Measurements from ENCODE around the gene CPED1. TPM values are rescaled to one million over a fixed set of nuclear protein-coding genes. Genes with fewer than 3 reads are reported as not detected.

Gene CPED1
- total RNA-seq, 1 experiment from 2014 or later = 0.13 TPM

GRCh38 chr7:121202834-121203233 is 214.3 kb downstream of the CPED1 start:
- H3K27ac Mint-ChIP-seq = no peak overlapping the region

More at GRCh38 chr7:121202834-121203233, 214.3 kb downstream of the CPED1 start:
- Histone ChIP-seq H3K23me2 (ENCODE audit: insufficient read length, low read depth, low read length, poor library complexity, severe bottlenecking) (no peaks in the 10 kb centered on the region), H3K9ac (ENCODE audit: extremely low read depth, insufficient read length, low read length) (no peak overlapping the region), H3T11ph (ENCODE audit: low read length) (no peak overlapping the region), H4K5ac (ENCODE audit: insufficient read length, low read depth, low read length) (no peak overlapping the region), H3K27me3 (ENCODE audit: insufficient read depth, low read length) (no peaks in the 10 kb centered on the region), H2BK15ac (ENCODE audit: low read depth, low read length) (no peak overlapping the region), H3K9me3 (ENCODE audit: control insufficient read depth, low read depth, low read length) (no peaks in the 10 kb centered on the region), H4K91ac (ENCODE audit: insufficient read length, low read depth, low read length) (no peak overlapping the region), H4K20me1 (ENCODE audit: control insufficient read depth, insufficient read depth, insufficient read length) (no peaks in the 10 kb centered on the region), H2BK5ac (ENCODE audit: insufficient read length, low read length) (no peak overlapping the region), H3K4ac (ENCODE audit: low read depth, low read length) (no peak overlapping the region), H3K4me1 (ENCODE audit: insufficient read depth, low read length) (no peaks in the 10 kb centered on the region), H3K56ac (ENCODE audit: insufficient read length, low read depth, low read length) (no peak overlapping the region), H3K18ac (ENCODE audit: insufficient read length, low read depth, low read length) (no peak overlapping the region), H3K27ac (ENCODE audit: insufficient read length, low read depth, low read length) (no peak overlapping the region), H2BK12ac (ENCODE audit: insufficient read length, low read depth, low read length) (no peak overlapping the region), H3K79me2 (ENCODE audit: insufficient read depth, low read length) (no peaks in the 10 kb centered on the region), H2AFZ (ENCODE audit: low read length) (no peak overlapping the region), H3K14ac (ENCODE audit: insufficient read depth, low read length) (no peak overlapping the region), H3K4me2 (ENCODE audit: insufficient read depth, insufficient read length, low read length) (no peak overlapping the region), H3K79me1 (ENCODE audit: insufficient read depth, low read depth, low read length, poor library complexity, severe bottlenecking) (no peaks in the 10 kb centered on the region), H2BK20ac (ENCODE audit: low read depth, low read length, poor library complexity, severe bottlenecking) (no peak overlapping the region), H3K23ac (ENCODE audit: insufficient read length, low read depth, low read length) (no peak overlapping the region), H2BK120ac (ENCODE audit: low read depth, low read length, poor library complexity, severe bottlenecking) (no peak overlapping the region), H4K8ac (replicated peaks; ENCODE audit: insufficient read length, low read depth, low read length) (no peak overlapping the region), H2AK5ac (ENCODE audit: insufficient read length, low read length) (no peak overlapping the region)
- H3K27me3 Mint-ChIP-seq (ENCODE audit: low read depth) = no peaks in the 10 kb centered on the region
- no peaks in the 10 kb centered on the region for H3K36me3 Mint-ChIP-seq (ENCODE audit: insufficient read depth in 1 of 3, low read depth in 3 of 3)
- no peaks in the 10 kb centered on the region for H3K9me3 Mint-ChIP-seq
- WGBS (ENCODE audit: extremely low coverage, insufficient read length, low lambda C conversion rate) = no CpG with 5 or more reads among the region's 2 CpGs
- TF ChIP-seq CTCF (conservative IDR thresholded peaks at IDR 0.05) = no peak
- H3K4me3 Mint-ChIP-seq = no peak overlapping the region
- peaks cover 0 to 6% of the 10 kb centered on the region in 2 experiments; a peak in 3 of 4 replicates for H3K4me1 Mint-ChIP-seq
- DNase-seq = no peak

Measured in H9 (cell line).